ENCODE data around the gene BCAS3. TPM values are rescaled to one million over a fixed set of nuclear protein-coding genes. Genes with fewer than 3 reads are reported as not detected.

BCAS3 gene
- 75.9 TPM for total RNA-seq

DNA sequence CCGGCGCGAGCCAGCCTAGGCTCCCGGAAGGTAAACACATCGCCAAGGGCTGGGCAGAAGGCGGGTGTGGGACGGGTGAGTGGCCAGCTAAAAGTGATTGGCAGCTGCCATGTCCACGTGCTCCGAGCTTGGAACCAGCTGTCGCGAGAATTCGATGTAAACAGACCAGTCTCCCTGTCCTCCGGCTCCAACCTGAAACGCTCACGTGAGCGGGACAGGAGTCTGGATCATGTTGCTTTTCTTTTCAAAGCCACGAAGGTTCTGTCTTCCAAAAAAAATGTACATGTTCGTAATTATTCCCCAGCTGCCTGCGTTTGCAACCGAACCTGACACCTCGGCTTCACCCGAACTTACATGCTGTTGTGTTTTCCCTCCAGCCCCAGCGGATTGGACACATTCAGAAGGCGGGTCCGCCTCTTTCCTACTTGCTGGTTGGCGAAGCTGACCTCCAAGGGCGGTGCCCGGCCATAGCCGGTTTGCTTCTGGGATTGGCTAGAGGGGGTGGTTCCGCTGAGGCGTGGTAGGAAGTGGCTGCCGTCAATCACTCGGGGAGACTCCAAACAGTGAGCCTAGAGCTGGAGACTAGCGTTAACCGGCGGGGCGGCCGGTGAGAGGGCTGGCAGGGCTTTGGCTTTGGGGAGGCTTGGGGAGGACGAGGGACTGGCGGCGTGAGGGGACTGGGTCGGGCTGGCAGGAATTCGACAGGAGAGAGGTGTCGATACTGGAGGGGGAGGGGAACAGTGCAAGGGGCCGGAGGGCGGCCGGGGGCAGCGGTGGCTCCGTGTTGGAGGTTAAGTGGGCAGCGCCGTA, at the start of gene BCAS3:
Gene BCAS3, plus strand, starts transcription at position 544 of the 810 bp plus-strand sequence.
- Histone ChIP-seq H3K27me3 (no peaks in the 10 kb centered on the region), H3K9me3 (no peaks in the 10 kb centered on the region), H3K4me3 (peak within 1 kb of the TSS; percentile 71 to 79), H3K27ac (peak within 1 kb of the TSS; percentile 63 to 69), H3K36me3 (peaks cover 0 to 3% of the 10 kb centered on the region in 2 donors), H3K4me1 (peaks cover 0 to 10% of the 10 kb centered on the region in 2 donors)
- peak; percentile 98 to 99 for DNase-seq (ENCODE audit: low spot score in 2 of 2)
- intact Hi-C loops (cut with DNase I) = loop anchor here (1.0 to 10.0 kb wide), 6 partner anchors 77 to 973 kb away; partner anchors contain the start of genes APPBP2, HEATR6, PPM1D and PTRH2
- TF ChIP-seq, protein P1, sequence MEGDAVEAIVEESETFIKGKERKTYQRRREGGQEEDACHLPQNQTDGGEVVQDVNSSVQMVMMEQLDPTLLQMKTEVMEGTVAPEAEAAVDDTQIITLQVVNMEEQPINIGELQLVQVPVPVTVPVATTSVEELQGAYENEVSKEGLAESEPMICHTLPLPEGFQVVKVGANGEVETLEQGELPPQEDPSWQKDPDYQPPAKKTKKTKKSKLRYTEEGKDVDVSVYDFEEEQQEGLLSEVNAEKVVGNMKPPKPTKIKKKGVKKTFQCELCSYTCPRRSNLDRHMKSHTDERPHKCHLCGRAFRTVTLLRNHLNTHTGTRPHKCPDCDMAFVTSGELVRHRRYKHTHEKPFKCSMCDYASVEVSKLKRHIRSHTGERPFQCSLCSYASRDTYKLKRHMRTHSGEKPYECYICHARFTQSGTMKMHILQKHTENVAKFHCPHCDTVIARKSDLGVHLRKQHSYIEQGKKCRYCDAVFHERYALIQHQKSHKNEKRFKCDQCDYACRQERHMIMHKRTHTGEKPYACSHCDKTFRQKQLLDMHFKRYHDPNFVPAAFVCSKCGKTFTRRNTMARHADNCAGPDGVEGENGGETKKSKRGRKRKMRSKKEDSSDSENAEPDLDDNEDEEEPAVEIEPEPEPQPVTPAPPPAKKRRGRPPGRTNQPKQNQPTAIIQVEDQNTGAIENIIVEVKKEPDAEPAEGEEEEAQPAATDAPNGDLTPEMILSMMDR (IDR thresholded peaks at IDR 0.05) = no peak

GRCh38 chr17:60628252-60628889, 49.3 kb upstream of the BCAS3 start:
- TF ChIP-seq, protein P1 (IDR thresholded peaks at IDR 0.05) = no peak
- DNase-seq (ENCODE audit: low spot score in 2 of 2) = no peak
- intact Hi-C loops (cut with DNase I) = no loop called here
- peaks cover 0 to 7% of the 10 kb centered on the region in 2 donors for H3K4me1 ChIP-seq
- H3K36me3 ChIP-seq = peaks cover 3 to 7% of the 10 kb centered on the region in 2 donors
- H3K27me3 ChIP-seq = no peaks in the 10 kb centered on the region
- H3K4me3 ChIP-seq = no peak overlapping the region
- H3K27ac ChIP-seq = no peak overlapping the region
- H3K9me3 ChIP-seq = no peaks in the 10 kb centered on the region

DNA sequence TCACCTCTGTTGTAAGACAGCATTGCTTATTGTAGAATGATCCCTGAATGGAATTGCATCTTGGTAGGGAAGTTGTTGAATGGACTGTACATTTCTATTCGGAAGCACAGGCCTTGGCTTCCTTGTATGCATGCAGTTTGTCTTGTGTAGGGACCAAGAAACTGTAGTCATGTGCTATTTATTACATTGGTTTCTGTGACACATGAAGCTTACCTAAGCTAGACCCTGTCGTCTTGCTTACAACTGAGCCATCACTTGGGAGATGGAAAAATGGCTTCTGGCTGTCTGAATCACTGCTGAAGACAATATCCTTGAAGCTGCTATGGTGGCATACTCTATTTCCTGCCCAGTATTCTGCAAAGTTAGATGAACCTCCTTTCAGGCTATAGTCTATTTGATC, 48.5 kb upstream of the BCAS3 start:
- DNase-seq (ENCODE audit: low spot score in 2 of 2) = no peak
- Histone ChIP-seq H3K9me3 (no peaks in the 10 kb centered on the region), H3K36me3 (peaks cover 6 to 8% of the 10 kb centered on the region in 2 donors), H3K27ac (no peak overlapping the region), H3K4me3 (no peak overlapping the region), H3K4me1 (peaks cover 0 to 7% of the 10 kb centered on the region in 2 donors), H3K27me3 (no peaks in the 10 kb centered on the region)
- intact Hi-C loops (cut with DNase I) = no loop called here
- TF ChIP-seq, protein P1 (IDR thresholded peaks at IDR 0.05) = no peak

DNA sequence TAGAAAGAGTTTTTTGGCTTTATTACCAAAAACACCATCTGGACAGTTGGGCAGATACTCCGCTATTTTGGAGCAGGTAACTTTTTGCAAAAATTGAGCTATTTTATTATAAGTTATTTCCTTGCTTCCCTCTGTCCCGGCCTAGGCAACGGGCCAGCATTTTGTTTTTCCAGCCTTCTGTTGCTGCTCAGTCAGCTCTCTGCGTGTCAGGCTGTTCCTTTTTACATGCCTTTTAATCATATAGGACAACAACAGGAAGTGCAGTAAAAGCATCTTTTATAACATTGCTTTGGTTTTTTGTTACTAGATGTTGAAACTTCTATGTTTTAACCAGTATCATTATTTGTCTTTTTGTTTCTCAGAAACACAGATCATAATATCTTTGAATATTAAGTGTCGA, 47.3 kb upstream of the BCAS3 start:
- no peak overlapping the region for H3K4me3 ChIP-seq
- H3K27ac ChIP-seq = no peak overlapping the region
- DNase-seq (ENCODE audit: low spot score in 2 of 2) = no peak
- intact Hi-C loops (cut with DNase I) = no loop called here
- no peaks in the 10 kb centered on the region for H3K9me3 ChIP-seq
- H3K36me3 ChIP-seq = peaks cover 14 to 15% of the 10 kb centered on the region in 2 donors
- H3K27me3 ChIP-seq = no peaks in the 10 kb centered on the region
- peaks cover 0 to 7% of the 10 kb centered on the region in 2 donors for H3K4me1 ChIP-seq
- TF ChIP-seq, protein P1 (IDR thresholded peaks at IDR 0.05) = no peak

DNA sequence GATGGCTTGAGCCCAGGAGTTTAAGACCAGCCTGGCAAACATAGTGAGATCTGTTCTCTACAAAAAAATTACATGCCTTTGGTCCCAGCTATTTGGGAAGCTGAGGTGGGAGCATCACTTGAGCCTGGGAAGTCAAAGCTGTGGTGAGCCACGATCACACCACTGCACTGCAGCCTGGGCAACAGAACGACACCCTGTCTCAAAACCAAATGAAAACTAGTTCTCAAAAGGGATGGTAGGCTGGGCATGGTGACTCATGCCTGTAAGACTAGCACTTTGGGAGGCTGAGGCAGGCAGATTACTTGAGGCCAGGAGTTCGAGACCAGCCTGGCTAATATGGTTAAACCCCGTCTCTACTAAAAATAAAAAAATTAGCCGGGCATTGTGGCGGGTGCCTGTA, 46.5 kb upstream of the BCAS3 start:
- Histone ChIP-seq H3K9me3 (no peaks in the 10 kb centered on the region), H3K27me3 (no peaks in the 10 kb centered on the region), H3K36me3 (peaks cover 21% of the 10 kb centered on the region in 2 donors), H3K27ac (no peak overlapping the region), H3K4me1 (peaks cover 0 to 7% of the 10 kb centered on the region in 2 donors), H3K4me3 (no peak overlapping the region)
- no peak for DNase-seq (ENCODE audit: low spot score in 2 of 2)
- intact Hi-C loops (cut with DNase I) = no loop called here
- TF ChIP-seq, protein P1 (IDR thresholded peaks at IDR 0.05) = no peak
